GM13976 (cell line): Measurements from ENCODE around the gene UROC1.

Source experiments
- DNase-seq: peaks from one replicate; pipeline ENCODE4 v3.0.0; 2012; ENCODE audit warnings: low spot score
- CTCF ChIP-seq: IDR thresholded peaks from 2 replicates; pipeline ENCODE4 v1.5.1; 2012; ENCODE audit warnings: borderline replicate concordance, mild to moderate bottlenecking; ENCODE audit not compliant: insufficient read depth; ENCODE audit errors: extremely low read depth, missing control alignments, control extremely low read depth
- in situ Hi-C: fragments of 300-500 bp; cut with MboI; formaldehyde crosslinking; loops from one replicate; pipeline ENCODE4 v1.12.0; 2022; ENCODE audit warnings: low sequenced_read_pairs, mixed read lengths, inconsistent platforms; ENCODE audit not compliant: unreplicated experiment

UROC1 gene

DNA sequence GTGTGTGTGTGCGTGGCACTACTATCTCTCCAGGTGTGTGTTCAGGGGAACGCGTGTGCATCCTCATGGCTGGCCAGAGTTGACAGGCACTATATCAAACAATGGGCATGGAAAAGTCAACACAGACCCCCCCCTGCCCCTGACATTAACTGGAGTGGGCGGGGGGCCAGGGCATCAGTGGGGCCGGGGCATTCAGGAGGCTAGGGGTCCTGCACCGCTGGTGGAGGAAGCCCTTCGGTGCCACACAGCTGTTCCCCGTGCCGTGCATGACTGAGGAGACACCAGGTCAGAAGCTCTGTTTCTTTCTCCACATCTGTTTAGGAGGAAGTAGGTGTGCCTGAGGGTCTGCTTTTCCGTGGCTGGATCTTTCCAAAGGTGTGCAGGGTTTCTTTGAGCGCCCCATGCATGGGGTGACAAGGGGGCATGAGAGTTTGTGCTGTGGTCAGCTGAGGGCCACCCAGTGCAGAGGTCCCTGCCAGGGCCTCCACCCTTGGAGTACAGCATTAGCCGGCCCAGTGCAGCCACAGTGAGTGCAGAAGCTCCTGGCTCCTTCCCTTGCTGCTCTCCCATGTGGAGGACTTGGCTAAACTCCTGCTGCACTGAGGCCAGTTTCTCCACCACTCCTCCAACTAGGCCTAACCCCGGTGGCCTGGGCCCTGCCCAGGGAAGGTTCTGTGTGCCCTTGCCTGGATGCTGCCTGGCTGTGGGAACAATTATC lies 33.7 kb upstream of the UROC1 start:
- peak; percentile 20 for DNase-seq
- in situ Hi-C loops, result no loop called here
- no peak for TF ChIP-seq CTCF

DNA sequence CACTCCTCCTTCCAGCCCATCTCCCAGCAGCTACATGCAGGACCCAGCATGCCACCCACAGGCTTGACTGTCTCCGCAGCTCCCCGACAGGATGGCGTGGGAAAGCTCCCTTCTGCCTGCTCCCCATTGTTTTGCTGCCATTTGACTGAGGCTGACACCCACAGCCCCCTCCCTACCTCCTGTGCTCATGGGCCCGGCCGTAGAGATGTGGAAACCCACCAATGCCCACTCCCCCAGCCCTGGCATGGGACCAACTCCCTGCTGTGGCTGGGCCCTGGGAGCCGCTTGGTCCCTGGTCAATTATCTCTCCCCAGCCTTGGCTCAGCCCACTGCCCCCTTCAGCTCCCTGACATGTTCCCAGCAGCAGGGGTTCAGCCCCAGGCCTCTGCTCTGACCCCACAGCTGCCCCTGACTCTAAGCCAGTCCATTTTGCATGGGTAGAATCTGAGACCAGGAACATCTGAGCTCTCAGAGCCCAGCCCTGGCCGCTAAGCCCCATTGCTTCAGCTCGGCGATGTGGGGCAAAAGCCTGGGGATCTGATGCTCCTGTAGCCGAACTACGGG lies 33.0 kb upstream of the UROC1 start:
- TF ChIP-seq CTCF, result no peak
- no peak for DNase-seq
- in situ Hi-C loops, result no loop called here

DNA sequence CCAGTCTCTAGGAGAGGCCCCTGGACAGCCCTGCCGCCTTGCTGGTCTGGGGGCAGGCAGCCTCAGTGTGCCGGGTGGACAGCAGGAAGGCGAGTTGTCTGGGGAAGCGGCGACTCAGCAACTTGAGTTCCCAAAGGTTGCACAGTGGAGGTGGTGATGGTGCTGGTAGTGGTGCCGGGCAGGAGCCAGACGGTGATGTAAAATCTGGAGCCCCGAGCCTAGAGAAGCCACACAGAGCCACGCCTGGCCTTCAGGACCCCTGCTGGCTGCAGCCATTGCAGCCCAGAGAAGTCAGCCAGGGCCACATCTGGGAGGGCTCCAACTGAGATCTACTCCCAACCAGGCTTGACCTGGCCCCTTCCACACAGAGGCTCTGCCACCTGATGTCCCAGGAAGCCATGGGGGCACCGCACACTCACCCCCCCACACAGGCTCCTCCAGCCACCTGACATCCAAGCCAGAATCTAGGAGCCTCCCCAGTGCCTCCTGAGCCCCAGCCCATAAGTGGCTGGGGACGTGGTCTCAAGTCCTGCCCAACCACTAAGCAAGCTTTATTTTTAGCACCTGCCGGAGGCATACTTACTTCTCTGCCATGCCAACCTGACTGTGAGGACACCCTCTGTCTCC lies 32.4 kb upstream of the UROC1 start:
- TF ChIP-seq CTCF, result no peak
- DNase-seq, result no peak
- in situ Hi-C loops, result no loop called here

- no peak for TF ChIP-seq CTCF
- no peak for DNase-seq
- in situ Hi-C loops, result no loop called here
Observed at GRCh38 chr3:126548556-126549466, 31.2 kb upstream of the UROC1 start.

GRCh38 chr3:126547721-126548120 lies 30.1 kb upstream of the UROC1 start:
- no peak for TF ChIP-seq CTCF
- in situ Hi-C loops, result no loop called here
- no peak for DNase-seq

DNA sequence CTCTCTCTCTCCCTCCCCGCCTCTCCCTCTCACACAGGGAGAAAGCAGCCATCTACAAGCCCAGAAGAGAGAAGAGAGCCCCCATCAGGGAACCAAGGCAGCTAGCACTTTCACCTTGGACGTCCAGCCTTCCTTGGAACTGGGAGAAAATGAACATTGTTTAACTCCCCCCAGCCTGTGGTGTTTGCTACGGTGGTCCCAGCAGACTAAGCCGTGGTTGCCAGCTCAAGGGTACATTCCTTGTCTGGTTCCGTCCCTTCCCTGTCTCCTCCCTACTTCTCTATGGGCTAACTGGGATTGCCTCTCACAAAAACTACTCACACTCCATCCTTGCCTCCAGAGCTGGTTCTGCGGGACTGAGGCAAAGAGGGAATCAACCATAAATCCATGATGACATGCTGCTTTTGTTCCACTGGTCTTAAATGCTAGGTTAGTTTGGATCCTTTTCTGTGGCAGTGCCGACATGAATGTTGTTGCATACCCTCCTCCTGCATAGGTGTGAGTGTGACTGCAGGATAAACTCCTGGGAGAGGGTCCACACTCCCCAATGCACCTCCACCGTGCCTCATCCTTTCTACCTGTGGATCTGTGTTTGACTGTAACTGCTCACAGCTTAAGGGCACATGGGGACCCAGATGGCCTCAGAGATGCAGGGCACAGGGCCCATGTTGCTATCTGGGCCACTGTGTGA lies 29.1 kb upstream of the UROC1 start:
- DNase-seq, result no peak
- no peak for TF ChIP-seq CTCF
- in situ Hi-C loops, result no loop called here
